PC-9 (cell line): Measurements from ENCODE around the gene MAML3. TPM values are rescaled to one million over a fixed set of nuclear protein-coding genes. Genes with fewer than 3 reads are reported as not detected.

Experiments used
- BruUV-seq: library from RNA; stranded (reverse); fragments of 400-500 nt; replicated peaks from 2 replicates; lab custom pipeline; 2021; lab: Mats Ljungman, UMichigan
- CTCF ChIA-PET: fragments of 300-600 bp; sonication (Branson Sonifier 250); formaldehyde crosslinking; loops from one replicate; lab custom pipeline; 2022; ENCODE audit warnings: antibody characterized with exemption; lab: Charles Lee
- POLR2A ChIA-PET: fragments of 300-600 bp; sonication (Branson Sonifier 250); formaldehyde crosslinking; loops from one replicate; lab custom pipeline; 2022; ENCODE audit warnings: antibody characterized with exemption; ENCODE audit not compliant: unreplicated experiment; lab: Charles Lee
- DNase-seq, 2 experiments: peaks; one replicate each; pipeline versions ENCODE4 v3.0.0 to v3.0.0-alpha.2; 2015 to 2022; ENCODE audit warnings: mixed read lengths in 1 of 2
- H2AFZ ChIP-seq: fragments of 200-600 bp; sonication (generic); 2 replicates; pipeline ENCODE4 v1.8.1; 2017; ENCODE audit warnings: antibody characterized with exemption
- H3F3A ChIP-seq: fragments of 200-600 bp; sonication (generic); 2 replicates; pipeline ENCODE4 v1.8.1; 2017; ENCODE audit warnings: antibody characterized with exemption, mild to moderate bottlenecking, low read depth; ENCODE audit not compliant: insufficient read depth
- H3K27ac ChIP-seq: fragments of 200-600 bp; sonication (generic); 2 replicates; pipeline ENCODE4 v1.6.1; 2016; ENCODE audit warnings: mixed run types
- H3K27me3 ChIP-seq: fragments of 200-600 bp; sonication (generic); 2 replicates; pipeline ENCODE4 v1.6.1; 2016; ENCODE audit warnings: low read depth, mixed run types; ENCODE audit not compliant: insufficient read depth
- H3K36me3 ChIP-seq: fragments of 200-600 bp; sonication (generic); 2 replicates; pipeline ENCODE4 v1.6.1; 2016; ENCODE audit warnings: low read depth, mixed run types
- H3K4me1 ChIP-seq: fragments of 200-600 bp; sonication (generic); replicated peaks from 2 replicates; pipeline ENCODE4 v1.6.1; 2016; ENCODE audit warnings: mixed run types; ENCODE audit not compliant: insufficient read depth
- H3K4me2 ChIP-seq: fragments of 200-600 bp; sonication (generic); 2 replicates; pipeline ENCODE4 v1.6.1; 2017; ENCODE audit warnings: mixed run types
- H3K4me3 ChIP-seq: fragments of 200-600 bp; sonication (generic); 2 replicates; pipeline ENCODE4 v1.6.1; 2016; ENCODE audit warnings: mixed run types
- H3K79me2 ChIP-seq: fragments of 200-600 bp; sonication (generic); 2 replicates; pipeline ENCODE4 v1.6.1; 2017; ENCODE audit warnings: low read depth, mixed run types
- H3K9me2 ChIP-seq: fragments of 200-600 bp; sonication (generic); 2 replicates; pipeline ENCODE4 v1.8.1; 2017; ENCODE audit warnings: mild to moderate bottlenecking; ENCODE audit not compliant: insufficient read depth
- H3K9me3 ChIP-seq: fragments of 200-600 bp; sonication (generic); 2 replicates; pipeline ENCODE4 v1.8.1; 2016; ENCODE audit warnings: low read depth; ENCODE audit not compliant: insufficient read depth
- H4K20me1 ChIP-seq: fragments of 200-600 bp; sonication (generic); 2 replicates; pipeline ENCODE4 v1.8.1; 2017; ENCODE audit not compliant: insufficient read depth
- EZH2 ChIP-seq: fragments of 200-600 bp; sonication (generic); IDR thresholded peaks from 2 replicates; pipeline ENCODE4 v1.8.0; 2017; ENCODE audit warnings: antibody characterized with exemption, low read depth
- intact Hi-C: fragments of 100-400 bp; cut with micrococcal nuclease; formaldehyde crosslinking; loops from one replicate; pipeline ENCODE4 v1.10.0; 2022; ENCODE audit not compliant: unreplicated experiment
- total RNA-seq: library from RNA; stranded (reverse); gene quantifications from 2 replicates; pipeline ENCODE4 v1.2.3, GENCODE V29; 2021
- TF ChIP-seq, protein P1 (sequence below): fragments of 200-600 bp; sonication (generic); conservative IDR thresholded peaks from 2 replicates; pipeline ENCODE4 v1.6.1; 2017; ENCODE audit warnings: mixed run types, antibody characterized with exemption, mild to moderate bottlenecking, moderate library complexity

The MAML3 gene
- total RNA-seq, 1 experiment from 2014 or later: 15.2 TPM

- TF ChIP-seq, protein P1, sequence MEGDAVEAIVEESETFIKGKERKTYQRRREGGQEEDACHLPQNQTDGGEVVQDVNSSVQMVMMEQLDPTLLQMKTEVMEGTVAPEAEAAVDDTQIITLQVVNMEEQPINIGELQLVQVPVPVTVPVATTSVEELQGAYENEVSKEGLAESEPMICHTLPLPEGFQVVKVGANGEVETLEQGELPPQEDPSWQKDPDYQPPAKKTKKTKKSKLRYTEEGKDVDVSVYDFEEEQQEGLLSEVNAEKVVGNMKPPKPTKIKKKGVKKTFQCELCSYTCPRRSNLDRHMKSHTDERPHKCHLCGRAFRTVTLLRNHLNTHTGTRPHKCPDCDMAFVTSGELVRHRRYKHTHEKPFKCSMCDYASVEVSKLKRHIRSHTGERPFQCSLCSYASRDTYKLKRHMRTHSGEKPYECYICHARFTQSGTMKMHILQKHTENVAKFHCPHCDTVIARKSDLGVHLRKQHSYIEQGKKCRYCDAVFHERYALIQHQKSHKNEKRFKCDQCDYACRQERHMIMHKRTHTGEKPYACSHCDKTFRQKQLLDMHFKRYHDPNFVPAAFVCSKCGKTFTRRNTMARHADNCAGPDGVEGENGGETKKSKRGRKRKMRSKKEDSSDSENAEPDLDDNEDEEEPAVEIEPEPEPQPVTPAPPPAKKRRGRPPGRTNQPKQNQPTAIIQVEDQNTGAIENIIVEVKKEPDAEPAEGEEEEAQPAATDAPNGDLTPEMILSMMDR: no peak
- no peak for TF ChIP-seq EZH2
- ChIA-PET POLR2A (no interaction called here), CTCF (interaction anchor here (0.6 to 1.0 kb wide), 2 partner anchors 32 to 95 kb away, joined by 3 to 6 read pairs; no protein-coding TSS in a partner anchor)
- Histone ChIP-seq H3K27me3 (no peaks in the 10 kb centered on the region), H3F3A (peaks cover 16% of the 10 kb centered on the region; the same call in 1 of the 2 replicates), H3K36me3 (no peaks in the 10 kb centered on the region), H3K4me3 (no peak overlapping the region), H2AFZ (no peak overlapping the region), H3K4me2 (no peak overlapping the region), H3K9me3 (no peaks in the 10 kb centered on the region), H4K20me1 (no peaks in the 10 kb centered on the region), H3K79me2 (peaks cover 60% of the 10 kb centered on the region), H3K27ac (no peak overlapping the region), H3K9me2 (no peaks in the 10 kb centered on the region), H3K4me1 (peaks cover 24% of the 10 kb centered on the region)
- BruUV-seq: no TSS peak
- intact Hi-C loops: no loop called here
- no peak for DNase-seq
Observed at GRCh38 chr4:140054861-140055260, 99.1 kb downstream of the MAML3 start.

DNA sequence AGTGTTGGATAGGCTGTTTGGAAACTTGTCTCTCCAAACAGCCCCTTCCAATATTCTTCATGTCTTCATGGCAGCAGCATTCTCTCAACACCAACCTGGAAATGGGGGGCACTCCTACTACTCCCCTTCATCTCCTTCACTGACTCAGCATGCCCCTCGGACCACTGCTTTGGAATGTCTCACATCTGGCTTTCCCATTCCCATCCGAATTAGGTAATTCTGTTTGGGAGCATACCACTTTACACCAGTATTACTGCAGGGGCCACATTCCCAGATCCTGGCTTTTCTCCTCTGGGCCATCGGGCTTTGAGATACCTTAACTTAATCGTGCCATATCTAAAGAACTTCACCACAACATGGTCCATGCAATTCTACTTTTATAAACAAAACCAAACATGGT is 100.8 kb downstream of the MAML3 start:
- Histone ChIP-seq H3K4me3 (no peak overlapping the region), H3K36me3 (no peaks in the 10 kb centered on the region), H3K27me3 (no peaks in the 10 kb centered on the region), H3K9me3 (no peaks in the 10 kb centered on the region), H4K20me1 (no peaks in the 10 kb centered on the region), H3K4me1 (peaks cover 26% of the 10 kb centered on the region), H2AFZ (no peak overlapping the region), H3K79me2 (peaks cover 62% of the 10 kb centered on the region), H3K4me2 (no peak overlapping the region), H3K9me2 (no peaks in the 10 kb centered on the region), H3F3A (peaks cover 21% of the 10 kb centered on the region), H3K27ac (no peak overlapping the region)
- DNase-seq: no peak
- POLR2A ChIA-PET: no interaction called here
- TF ChIP-seq, protein P1: no peak
- TF ChIP-seq EZH2: no peak
- intact Hi-C loops: no loop called here
- CTCF ChIA-PET: no interaction called here
- no TSS peak for BruUV-seq

- H4K20me1 ChIP-seq: no peaks in the 10 kb centered on the region
- H2AFZ ChIP-seq: no peak overlapping the region
- CTCF ChIA-PET: no interaction called here
- no peaks in the 10 kb centered on the region for H3K36me3 ChIP-seq
- no peaks in the 10 kb centered on the region for H3K27me3 ChIP-seq
- H3K4me1 ChIP-seq: peaks cover 34% of the 10 kb centered on the region
- POLR2A ChIA-PET: no interaction called here
- peaks cover 29% of the 10 kb centered on the region for H3F3A ChIP-seq
- H3K4me3 ChIP-seq: no peak overlapping the region
- no peak overlapping the region for H3K27ac ChIP-seq
- peak in 1 of 2 experiments; percentile 12 for DNase-seq
- no peak for TF ChIP-seq EZH2
- TF ChIP-seq, protein P1: peak; percentile 42
- H3K4me2 ChIP-seq: no peak overlapping the region
- H3K79me2 ChIP-seq: peaks cover 66% of the 10 kb centered on the region
- no TSS peak for BruUV-seq
- no peaks in the 10 kb centered on the region for H3K9me3 ChIP-seq
- no peaks in the 10 kb centered on the region for H3K9me2 ChIP-seq
- intact Hi-C loops: no loop called here
Observed at GRCh38 chr4:140052050-140052449, 101.9 kb downstream of the MAML3 start.
